DMS 273 treated with DMSO at 0.1 percent for 48 hours (cell line): ENCODE measurements around the gene ZBTB8A.
"Not testable (repeated sequence)": the region's sequence is repeated elsewhere in the genome, so short reads cannot be mapped to it uniquely, and the experiment has no call there.

Source experiments
- DNase-seq: peaks from one replicate; lab custom pipeline; 2025; lab: John Stamatoyannopoulos, UW

ZBTB8A gene

GRCh38 chr1:32622205-32622604 is 83.0 kb downstream of the ZBTB8A start:
- no peak for DNase-seq

GRCh38 chr1:32622806-32623681 is 83.8 kb downstream of the ZBTB8A start:
- no peak for DNase-seq

- no peak for DNase-seq
These were observed 84.5 kb downstream of the ZBTB8A start for GRCh38 chr1:32623775-32624174.

GRCh38 chr1:32626176-32626575 is 86.9 kb downstream of the ZBTB8A start:
- no peak for DNase-seq

GRCh38 chr1:32627596-32628162 is 88.5 kb downstream of the ZBTB8A start:
- no peak for DNase-seq

GRCh38 chr1:32630173-32630572 is 90.9 kb downstream of the ZBTB8A start:
- not testable (repeated sequence) for DNase-seq

GRCh38 chr1:32632829-32633228 is 93.6 kb downstream of the ZBTB8A start:
- no peak for DNase-seq

- DNase-seq = no peak
These were observed 96.5 kb downstream of the ZBTB8A start for GRCh38 chr1:32635508-32636277.

GRCh38 chr1:32636914-32637645 is 97.9 kb downstream of the ZBTB8A start:
- DNase-seq = no peak

- no peak for DNase-seq
These were observed 100.4 kb downstream of the ZBTB8A start for GRCh38 chr1:32639489-32640075.

- not testable (repeated sequence) for DNase-seq
These were observed 103.1 kb downstream of the ZBTB8A start for GRCh38 chr1:32642292-32642827.

GRCh38 chr1:32644426-32644825 is 105.2 kb downstream of the ZBTB8A start:
- no peak for DNase-seq

- no peak for DNase-seq
These were observed 108.3 kb downstream of the ZBTB8A start for GRCh38 chr1:32647308-32648134.

GRCh38 chr1:32650248-32650751 is 111.1 kb downstream of the ZBTB8A start, which contains the start of gene ZBTB8OS:
Gene ZBTB8OS, minus strand, starts transcription at chr1:32650550. Its CDS starts 21 bp downstream, at chr1:32650529.
- DNase-seq = peak; percentile 95

GRCh38 chr1:32650752-32651460 is 111.7 kb downstream of the ZBTB8A start, which contains the start of gene RBBP4:
Gene RBBP4, plus strand, starts transcription at chr1:32651208. Its CDS starts 99 bp downstream, at chr1:32651307.
- peak; percentile 94 for DNase-seq

GRCh38 chr1:32651461-32652073 is 112.3 kb downstream of the ZBTB8A start:
- DNase-seq = no peak

- DNase-seq = no peak
These were observed 113.2 kb downstream of the ZBTB8A start for GRCh38 chr1:32652244-32652962.
